SU-DHL-6 (cell line): ENCODE measurements around the gene NPTXR.

Experiments used
- EZH2phosphoT487 ChIP-seq: fragments of 200-600 bp; sonication (generic), shearing (Covaris generic); conservative IDR thresholded peaks from 2 replicates; pipeline ENCODE4 v1.6.1; 2018; ENCODE audit warnings: mild to moderate bottlenecking, antibody characterized with exemption, low read length, moderate library complexity, mixed read lengths
- TF ChIP-seq, protein P1 (sequence below): fragments of 200-600 bp; sonication (generic); IDR thresholded peaks from one replicate; pipeline ENCODE4 v1.5.1; 2017; ENCODE audit warnings: antibody characterized with exemption, mild to moderate bottlenecking, low read length, moderate library complexity; ENCODE audit not compliant: insufficient read depth, poor library complexity, severe bottlenecking

DNA sequence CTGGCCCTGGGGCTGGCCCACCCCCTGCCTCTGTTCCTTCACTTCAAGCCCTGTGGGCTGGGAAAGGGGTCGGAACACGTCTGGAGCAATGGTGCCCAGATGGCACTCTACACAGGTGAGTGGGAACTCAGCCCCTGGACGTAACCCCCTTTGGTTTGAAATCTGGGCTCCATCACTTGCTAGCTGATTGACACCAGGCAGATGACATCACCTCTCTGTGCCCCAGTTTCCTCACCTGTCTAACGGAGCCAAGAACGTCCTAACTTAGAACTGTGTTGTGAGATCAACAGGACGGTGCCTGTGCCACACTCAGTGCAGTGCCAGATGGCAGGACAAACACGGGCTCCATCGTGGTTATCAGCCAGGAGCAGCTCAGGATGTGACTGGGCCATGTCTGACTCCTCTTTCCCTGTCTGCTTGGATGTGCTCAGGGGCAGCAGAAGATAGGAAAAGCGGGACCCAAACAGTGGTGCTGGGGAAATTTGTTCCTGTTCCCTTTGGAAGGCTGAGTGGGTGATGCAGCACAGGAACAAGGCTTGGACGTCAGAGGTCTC is 24.4 kb downstream of the NPTXR start:
- TF ChIP-seq, protein P1, sequence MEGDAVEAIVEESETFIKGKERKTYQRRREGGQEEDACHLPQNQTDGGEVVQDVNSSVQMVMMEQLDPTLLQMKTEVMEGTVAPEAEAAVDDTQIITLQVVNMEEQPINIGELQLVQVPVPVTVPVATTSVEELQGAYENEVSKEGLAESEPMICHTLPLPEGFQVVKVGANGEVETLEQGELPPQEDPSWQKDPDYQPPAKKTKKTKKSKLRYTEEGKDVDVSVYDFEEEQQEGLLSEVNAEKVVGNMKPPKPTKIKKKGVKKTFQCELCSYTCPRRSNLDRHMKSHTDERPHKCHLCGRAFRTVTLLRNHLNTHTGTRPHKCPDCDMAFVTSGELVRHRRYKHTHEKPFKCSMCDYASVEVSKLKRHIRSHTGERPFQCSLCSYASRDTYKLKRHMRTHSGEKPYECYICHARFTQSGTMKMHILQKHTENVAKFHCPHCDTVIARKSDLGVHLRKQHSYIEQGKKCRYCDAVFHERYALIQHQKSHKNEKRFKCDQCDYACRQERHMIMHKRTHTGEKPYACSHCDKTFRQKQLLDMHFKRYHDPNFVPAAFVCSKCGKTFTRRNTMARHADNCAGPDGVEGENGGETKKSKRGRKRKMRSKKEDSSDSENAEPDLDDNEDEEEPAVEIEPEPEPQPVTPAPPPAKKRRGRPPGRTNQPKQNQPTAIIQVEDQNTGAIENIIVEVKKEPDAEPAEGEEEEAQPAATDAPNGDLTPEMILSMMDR: no peak
- no peak for TF ChIP-seq EZH2phosphoT487
